ENCODE results near the gene TAF11L4.
"Not testable (repeated sequence)": the region's sequence is repeated elsewhere in the genome, so short reads cannot be mapped to it uniquely, and the experiment has no call there.

GRCh38 chr5:17518067-17518466 lies 3.5 kb upstream of the TAF11L4 start, which contains the start of gene TAF11L3:
- not testable (repeated sequence) for TF ChIP-seq POLR2A (IDR thresholded peaks at IDR 0.05; ENCODE audit: low read depth, low read length); TAF1 (IDR thresholded peaks at IDR 0.05; ENCODE audit: borderline replicate concordance, low read depth, low read length); POLR2AphosphoS5 (IDR thresholded peaks at IDR 0.05; ENCODE audit: low read depth, low read length)

Data from GM12892 (cell line).